Stimulated activated CD8-positive, alpha-beta memory T cell treated with anti-CD3 and anti-CD28 coated beads, Interleukin-15, amount 100 ng/mL, for 4 hours (primary cell): Measurements from ENCODE around the gene SCAF11.

Experiments used
- DNase-seq, 2 donors: peaks; one replicate each; pipeline ENCODE4 v3.0.0-alpha.2; 2020; ENCODE audit warnings: low read depth in 2 of 2

SCAF11 gene

DNA sequence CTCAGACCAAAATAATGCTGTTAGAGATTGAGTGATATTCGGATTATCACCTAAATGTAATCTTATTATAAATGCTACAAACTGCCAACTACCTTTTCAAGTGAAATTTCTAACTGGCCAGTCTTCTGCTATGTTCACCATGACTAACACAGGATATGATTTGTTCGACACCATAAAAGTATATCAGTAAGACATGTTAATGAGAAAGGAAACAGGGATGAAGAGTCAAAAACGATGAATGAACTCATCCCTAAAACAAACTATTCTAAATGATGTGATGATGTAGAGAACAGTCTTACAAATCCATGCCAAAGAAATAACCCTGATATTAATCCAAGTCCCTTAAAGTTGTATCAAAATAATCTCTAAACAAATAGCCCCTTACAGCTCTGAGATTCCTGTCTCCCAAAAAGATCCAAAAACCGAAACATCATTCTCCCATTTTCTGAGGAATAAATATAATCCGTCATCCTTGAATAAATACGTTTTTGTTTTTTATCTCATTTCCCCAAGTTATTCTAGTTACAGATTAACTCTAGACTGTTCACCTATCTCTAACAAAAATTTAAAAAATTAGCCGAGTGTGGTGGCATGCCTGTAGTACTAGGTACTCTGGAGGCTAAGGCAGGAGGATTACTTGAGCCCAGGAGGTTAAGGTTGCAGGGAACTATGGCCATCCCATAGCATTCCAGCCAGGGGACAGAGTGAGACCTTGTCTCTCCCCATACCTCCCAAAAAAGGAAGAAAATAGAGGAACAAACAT is 9.1 kb downstream of the SCAF11 start:
- DNase-seq, result no peak

DNA sequence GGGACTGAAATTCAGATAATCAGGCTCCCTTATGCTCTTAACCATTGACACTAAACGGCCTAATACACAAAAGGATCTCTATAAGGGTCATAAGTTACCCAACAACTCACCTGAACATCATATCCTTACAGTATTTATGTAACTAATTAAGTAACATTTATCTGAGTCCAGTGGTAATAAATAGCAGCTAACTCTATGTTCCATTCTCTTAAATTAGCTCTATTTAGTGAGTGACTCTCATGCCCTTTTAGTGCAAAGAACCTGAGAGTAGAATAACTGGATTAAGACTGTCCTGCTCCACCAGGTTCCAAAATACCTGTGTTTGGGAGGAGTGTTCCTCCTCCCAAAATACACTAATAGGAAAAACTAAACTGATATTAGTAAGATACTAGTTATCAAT is 9.8 kb downstream of the SCAF11 start:
- DNase-seq, result no peak

DNA sequence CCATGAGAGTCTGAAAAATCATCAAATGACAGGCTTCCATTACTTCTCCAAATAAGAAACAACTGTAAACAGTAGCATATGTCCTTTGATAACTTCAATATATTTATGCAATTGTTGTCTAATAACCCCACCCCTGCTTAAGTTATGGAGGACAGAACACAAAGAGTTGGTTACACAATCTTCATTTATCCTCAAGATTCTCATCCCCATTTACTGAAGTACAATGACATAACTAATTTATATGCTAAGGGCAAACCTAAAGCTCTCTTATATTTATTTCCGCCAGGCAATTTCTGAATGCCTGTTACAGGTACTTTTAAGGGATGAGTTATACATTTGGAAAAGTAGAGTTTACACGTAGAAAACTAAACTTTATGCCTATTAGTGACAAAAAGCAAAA is 12.3 kb downstream of the SCAF11 start:
- DNase-seq, result no peak

DNA sequence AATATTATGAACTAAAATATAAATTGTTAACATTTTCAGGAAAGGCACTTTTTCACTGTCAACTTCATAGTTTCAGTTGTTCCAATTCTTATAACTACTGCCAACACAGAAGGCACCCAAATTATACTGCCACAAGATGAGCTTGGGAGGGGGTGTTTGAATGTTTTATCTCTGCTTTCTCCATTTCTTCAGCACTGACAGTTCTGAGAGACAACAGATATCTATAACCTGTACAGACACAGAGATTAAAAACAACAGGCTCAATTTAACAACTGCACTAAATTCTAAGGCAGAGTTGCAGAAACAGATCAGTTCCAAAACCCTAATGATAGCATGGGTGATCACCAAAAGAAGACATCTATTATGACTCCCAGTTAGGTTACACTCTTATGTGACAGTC is 12.8 kb downstream of the SCAF11 start:
- no peak for DNase-seq

DNA sequence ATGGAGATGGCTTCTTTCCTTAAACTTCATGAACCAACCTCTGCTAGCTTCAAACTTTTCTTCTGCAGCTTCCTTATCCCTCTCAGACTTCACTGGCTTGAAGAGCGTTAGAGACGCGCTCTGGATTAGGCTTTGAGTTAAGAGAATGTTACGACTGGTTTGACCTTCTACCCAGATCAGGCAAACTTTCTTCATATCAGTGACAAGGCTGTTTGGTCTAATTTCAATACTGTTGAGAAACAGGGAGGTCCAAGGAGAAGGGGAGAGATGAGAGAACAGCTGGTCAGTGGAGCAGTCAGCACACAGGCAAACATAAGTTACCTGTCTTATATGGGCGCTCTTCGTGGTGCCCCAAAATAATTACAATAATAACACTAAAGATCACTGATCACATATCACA is 14.9 kb downstream of the SCAF11 start:
- no peak for DNase-seq

DNA sequence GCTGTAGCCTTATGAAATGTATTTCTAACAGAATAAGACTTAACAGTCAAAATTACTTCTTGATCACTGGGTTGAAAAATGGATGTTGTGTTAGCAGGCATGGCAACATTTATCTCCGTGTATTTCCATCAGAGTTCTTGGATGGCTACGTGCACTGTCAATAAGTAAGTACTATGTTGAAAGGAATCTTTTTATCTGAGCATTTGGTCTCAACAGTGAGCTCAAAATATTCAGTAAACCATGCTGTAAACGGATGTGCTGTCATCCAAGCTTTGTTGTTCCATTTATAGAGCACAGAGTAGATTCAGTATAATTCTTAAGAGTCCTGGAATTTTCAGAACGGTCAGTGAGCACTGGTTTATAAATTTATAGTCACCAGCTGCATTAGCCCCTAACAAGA is 15.5 kb downstream of the SCAF11 start:
- no peak for DNase-seq

DNA sequence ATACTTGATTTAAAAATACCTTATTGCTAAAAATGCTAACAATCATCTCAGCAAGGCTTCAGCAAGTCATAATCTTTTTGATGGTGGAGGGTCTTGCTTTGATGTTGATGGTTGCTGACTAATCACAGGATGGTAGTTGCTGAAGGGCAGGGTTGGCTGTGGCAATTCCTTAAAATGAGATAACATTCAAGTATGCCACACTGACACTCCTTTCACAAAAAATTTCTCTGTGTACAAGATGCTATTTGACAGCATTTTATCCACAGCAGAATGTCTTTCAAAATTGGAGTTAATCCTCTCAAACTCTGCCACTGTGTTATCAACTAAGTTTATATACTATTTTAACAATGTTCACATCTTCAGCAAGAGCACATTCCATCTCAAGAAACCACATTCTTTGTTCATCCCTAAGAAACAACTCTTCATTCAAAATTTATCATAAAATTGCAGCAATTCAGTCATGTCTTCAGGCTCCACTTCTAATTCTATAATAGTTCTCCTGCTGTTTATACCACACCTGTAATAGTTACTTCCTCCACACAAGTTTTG is 16.1 kb downstream of the SCAF11 start:
- no peak for DNase-seq

DNA sequence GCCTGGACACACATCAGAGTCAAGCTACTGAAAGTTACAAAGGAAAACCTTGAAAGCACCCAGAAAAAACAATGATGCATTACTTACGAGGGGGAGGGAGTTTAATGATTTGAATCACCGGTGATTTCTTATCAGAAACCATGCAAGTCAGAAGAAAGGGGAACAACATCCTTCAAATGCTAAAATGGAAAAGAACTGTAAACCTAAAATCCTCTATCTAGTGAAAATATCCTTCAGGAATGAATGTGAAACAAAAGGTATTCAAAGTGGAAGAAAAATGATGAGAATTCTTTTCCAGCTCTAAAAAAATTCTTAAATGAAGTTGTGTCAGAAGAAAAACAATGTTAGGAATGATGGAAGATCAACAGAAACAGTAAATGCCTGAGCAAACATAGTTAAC is 16.8 kb downstream of the SCAF11 start:
- DNase-seq, result no peak

DNA sequence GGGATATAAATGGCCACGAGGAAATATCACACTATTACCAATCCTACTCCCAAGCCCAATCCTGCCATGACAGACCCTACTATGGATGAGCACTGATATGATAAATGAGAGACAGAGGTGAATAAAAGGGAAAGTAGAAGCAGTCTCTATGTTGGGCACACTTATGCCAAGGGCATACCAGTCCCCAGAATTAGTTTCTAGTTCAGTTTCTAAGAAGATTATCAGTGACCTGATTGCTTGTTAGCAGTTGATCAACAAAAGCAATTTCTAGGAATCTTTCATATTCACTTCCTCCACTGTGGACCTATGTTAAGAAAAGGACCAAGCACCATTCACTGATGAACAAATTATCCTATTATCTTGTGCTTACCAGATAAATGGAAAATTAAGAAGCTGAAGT is 20.0 kb downstream of the SCAF11 start:
- DNase-seq, result no peak

DNA sequence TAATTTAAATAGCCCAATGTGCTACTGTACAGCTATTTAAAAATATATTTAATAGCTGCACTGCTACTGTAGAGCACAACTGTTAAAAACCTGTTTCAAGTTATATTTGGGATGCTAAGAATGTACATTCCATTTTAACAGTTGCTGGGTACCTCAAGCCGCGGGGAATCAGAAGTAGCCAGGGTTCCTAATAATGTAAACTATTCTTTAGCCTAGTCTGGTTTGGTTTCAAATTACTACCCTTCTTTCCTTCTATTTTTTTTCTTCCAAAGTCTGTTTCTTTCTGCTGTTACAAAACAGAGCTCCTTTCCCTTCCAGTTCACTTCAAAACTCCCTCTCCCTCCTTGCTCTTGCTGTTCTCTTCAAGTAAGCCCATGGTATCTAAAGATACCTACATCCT is 21.3 kb downstream of the SCAF11 start:
- DNase-seq, result no peak

DNA sequence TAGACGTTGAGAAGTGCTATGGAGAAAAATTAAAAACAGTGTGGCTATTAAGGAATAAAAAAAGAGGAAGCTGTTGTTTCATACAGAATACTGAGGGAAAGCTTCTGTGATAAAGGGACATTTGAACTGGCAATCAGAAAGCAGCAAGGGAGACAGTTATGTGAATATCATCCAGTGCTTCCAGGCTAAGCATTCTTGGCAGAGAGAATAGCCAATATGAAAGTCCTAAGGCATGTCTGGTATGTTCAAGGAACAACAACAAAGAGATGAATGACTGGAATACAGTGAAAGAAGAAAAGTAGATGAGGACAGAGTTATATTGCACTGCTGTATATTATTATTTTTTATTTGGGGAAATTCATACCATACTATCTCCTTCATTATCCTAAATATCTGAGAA is 23.9 kb downstream of the SCAF11 start:
- no peak for DNase-seq

DNA sequence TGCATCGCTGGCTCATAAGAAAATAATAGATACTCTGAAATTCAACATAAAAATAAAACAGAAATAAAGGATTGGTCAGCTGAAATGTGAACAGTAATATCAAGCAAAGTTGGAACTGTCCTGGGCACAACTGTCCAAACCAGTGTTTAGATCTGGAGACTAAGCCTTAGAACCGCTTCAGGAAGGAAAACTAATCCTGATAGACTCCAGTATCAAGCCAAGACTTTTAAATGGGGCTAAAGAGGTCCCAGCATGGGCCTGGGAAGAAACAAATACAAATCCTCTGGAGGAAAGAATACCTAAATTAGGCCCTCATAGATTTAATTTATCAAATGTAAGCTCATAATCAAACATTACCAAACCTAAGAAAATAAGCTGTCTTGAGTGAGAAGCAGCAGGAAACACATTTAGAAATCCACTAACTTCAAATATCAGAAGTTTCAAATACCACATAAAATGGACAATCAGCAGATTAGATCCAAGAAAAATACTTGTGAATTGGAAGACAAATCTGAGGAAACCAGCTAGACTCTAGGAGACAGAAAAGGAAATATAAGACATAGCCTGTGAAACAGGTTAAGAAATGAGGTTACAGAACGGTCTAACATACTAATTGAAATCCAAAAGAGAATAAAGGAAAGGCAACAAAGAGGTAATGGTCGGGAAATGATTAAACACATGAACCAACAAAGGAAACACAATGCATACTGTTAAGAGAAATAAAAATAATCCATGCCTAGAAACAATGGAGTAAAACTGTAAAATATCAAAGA is 27.6 kb downstream of the SCAF11 start:
- no peak for DNase-seq

DNA sequence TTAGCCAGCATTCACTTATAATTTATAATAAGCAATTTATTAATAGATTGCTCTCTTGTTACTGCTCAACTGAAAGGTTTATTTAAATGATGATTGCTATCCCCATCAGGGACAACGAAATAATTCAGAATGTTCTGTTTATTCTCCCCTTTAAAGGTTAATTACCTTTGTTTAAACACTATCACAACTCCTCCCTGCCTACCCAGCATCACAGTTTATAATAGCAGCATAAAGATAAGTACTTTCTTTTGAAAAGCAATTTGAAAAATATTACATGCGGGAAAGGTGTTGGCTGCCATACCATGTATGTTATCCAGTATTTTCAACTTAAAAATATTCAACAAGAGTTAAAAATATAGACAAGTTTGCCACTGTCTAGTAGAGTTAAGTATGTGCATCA is 30.6 kb downstream of the SCAF11 start:
- no peak for DNase-seq

DNA sequence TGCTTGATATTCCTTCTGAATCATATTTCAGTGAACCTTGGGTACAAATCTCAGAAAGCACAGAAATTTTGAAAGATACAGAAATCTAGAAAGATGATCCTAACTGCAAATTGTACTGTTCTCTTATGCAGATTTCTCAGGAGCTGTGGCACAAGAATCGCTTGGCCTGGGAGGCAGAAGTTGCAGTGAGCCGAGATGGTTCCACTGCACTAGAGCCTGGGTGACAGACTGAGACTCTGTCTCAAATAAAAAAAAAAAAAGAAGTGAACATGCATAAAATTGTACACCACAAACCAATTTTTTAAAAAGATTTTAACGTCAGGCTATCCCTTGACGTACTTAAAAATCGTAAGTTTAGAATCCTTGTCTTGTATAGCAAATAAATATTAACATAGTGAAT is 31.3 kb downstream of the SCAF11 start:
- DNase-seq, result no peak

DNA sequence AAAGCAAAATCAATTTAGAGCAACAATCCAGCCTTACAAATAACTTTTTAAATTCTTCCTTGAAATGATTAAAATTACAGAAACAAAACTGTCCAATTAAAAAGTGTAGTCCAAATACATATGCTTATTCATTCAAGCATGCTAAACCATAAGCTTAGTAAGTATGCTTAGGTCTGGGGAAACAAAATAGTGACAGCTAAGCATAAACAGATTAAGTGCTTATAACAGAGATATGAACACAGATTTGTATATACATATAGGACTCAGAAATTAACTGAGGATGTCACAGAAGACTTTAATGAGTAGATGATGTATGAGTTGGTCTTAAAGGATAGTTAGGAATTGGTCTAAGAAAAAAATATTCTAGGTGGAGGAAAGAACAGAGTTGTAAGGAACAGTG is 41.8 kb downstream of the SCAF11 start:
- DNase-seq, result no peak

DNA sequence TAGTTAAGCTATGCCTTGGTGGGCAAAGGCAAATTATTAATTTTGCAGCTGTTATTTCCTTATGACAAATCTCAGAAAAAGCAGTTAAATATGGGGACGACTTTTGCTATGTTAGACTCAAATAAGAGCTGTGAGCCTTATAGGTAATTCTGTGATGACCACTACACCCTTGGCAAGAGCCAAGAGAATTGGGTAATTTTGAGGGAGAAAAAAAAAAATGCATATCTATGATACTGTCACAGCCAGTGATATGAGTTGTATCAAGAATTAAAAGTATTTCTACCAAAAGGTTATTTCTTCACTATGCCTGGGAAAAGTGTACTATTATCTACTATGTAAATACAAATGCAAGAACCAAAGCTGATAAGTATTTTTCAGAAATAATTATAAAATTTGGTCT is 43.9 kb downstream of the SCAF11 start:
- DNase-seq, result no peak

DNA sequence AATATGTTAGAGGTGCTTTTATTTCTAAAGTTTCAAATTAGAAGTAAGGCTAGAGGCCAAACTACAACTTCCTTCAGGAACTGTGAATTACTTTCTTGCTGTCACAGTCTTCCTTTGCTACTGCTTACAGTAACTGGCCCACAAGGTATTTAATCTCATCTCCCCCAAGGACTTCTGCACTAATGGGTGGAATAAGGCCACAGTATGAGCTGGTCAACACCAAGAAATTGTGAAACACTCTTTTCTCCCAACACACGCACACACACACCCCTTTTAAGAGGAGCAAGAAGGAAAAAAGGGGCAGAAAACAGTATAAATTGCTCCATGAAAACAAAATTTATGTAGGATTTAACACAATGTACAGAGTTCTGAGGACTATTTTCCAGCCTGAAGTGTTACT is 45.6 kb downstream of the SCAF11 start:
- DNase-seq, result no peak

DNA sequence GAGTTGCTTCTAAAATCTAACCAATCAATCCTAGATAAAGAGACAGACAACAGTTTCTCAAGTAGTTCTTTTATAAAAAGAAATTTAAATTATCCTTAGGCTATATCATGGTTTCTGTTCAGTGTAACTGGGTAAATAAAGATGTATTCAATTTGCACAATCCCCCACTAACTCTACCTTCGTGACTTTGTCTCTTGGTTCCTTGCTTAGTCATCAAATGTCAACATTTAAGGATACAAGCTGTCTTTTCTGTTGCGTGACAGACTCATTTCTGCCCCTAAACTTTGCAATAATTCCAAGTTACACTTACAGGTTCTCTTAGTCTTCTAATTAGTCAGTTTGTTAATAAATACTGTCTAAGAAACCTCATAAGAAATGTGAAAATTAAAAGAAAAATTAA is 50.6 kb downstream of the SCAF11 start:
- DNase-seq, result no peak

DNA sequence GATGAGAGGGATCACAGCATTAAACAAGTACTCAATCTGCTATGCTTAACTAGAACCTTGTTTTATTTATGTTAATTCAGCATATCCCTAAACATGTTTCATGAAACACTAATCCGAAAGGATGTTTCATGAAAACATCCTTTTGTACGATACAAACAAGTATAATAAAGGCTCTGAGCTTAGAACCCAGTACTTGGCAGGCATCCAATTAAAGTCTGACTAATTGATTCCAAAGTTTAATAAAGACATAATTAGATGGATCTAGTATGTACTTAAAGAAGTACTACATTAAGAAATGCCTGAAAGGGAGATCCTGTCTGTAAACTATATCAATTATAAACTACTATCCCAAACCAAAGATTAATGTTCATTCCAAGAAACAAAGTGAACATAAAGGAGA is 51.8 kb downstream of the SCAF11 start:
- DNase-seq, result no peak

DNA sequence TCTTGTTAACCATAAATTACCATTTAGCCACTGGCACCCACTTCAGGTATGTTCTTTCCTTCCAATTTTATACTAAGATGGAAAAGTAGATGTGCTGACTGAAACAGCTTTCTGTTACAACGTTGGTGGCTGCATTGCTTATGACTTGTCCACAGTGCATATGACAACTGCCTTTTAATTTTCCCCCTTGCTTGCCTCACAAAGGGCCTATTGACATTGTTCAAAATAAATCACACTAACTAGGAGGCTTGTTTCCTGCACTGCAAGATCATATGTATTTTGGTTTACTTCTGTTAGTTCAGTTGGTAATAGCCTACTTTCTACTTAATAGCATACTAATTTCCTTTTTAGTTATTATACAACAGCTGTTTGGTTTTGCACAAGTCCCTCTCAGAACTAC is 55.4 kb downstream of the SCAF11 start:
- no peak for DNase-seq

DNA sequence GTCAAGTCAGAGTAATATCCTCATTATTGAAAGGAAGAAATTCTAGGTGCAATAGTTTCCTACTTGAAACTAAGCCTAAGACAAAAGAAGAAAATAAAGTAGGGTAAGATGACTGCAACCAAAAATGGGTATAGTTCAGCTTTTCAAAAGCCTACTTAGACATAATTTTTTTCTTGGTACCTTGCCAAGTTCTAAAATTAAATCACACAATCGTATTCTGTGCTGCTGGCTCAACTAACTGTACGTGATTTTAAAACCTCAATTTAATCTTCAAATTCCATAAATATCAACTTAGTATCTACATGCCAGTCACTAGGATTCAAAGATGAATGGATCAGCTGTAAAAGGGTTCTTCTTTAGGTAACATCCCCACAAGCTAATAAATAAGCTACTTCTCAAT is 56.9 kb downstream of the SCAF11 start:
- DNase-seq, result no peak

DNA sequence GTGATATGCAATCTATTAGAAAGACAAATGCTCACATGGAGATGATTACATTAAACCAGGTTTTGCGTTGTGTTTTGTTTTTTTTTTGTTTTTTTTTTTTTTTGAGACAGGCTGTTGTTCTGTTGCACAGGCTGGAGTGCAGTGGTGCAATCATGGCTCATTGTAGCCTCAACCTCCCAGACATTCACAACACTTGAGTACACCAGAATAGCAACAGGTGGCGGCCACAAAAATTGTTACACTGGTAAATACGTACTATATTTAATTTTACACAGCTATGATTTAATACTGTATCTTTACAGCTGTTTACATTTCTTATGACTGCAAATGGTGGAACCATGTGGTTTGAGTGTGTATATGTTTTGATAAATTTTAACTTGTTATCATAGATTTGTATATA is 60.0 kb downstream of the SCAF11 start:
- no peak for DNase-seq

DNA sequence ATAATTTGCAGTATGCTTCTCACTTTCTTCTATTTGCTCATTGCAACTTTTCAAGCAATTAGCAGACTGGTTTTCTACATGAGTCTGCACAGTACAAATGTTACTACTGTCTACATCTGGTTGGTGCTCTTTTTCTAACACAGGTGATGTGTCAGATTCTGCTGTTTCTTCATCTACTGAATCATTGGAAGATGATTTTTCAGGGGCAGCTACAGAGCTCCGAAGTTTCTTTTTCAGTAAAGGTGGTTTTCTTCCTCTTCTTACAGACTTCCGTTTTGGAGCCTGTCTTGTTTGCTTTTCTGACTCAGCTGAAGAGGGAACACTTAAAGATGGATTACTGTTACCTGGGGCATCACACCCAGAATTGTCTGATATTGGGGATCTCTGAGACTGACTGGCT is 62.1 kb downstream of the SCAF11 start:
- DNase-seq, result no peak
